Measurements from ENCODE around the gene ADGRV1.

GRCh38 chr5:90514520-90514919 is 44.1 kb upstream of the ADGRV1 start:
- TF ChIP-seq CTCF (IDR thresholded peaks at IDR 0.05) (no peak), POLR2A (IDR thresholded peaks at IDR 0.05) (no peak)
